ENCODE measurements around the gene IMMP2L. TPM values are rescaled to one million over a fixed set of nuclear protein-coding genes. Genes with fewer than 3 reads are reported as not detected.

Gene IMMP2L
- polyA plus RNA-seq, 1 donor (not counting 4 experiments of a cell fraction or from before 2014, with no cell fraction given), result 14.1 TPM

DNA sequence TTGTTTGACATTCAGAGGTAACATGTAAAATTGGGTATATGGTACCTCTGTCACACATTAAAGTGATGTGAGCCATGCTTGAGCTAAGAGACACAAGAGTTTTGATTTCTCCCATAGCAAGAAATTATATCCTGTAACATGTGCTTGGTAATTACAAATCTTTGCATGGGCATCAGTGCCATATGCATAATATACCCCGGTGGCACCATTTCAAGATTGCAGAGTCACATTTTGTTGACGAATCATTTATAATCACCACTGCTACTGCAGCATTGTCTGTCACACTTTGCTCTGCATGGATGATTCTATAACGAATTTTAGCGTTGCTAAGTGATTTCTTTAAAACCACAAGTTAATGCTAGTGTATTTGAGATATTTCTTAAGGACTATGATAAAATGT is 915.0 kb downstream of the IMMP2L start:
- FAIRE-seq (no peak), DNase-seq (ENCODE audit: low read depth, low spot score) (no peak)
- Histone ChIP-seq H3K4me1 (ENCODE audit: control insufficient read depth, extremely low read depth, insufficient read depth, low read length) (no peaks in the 10 kb centered on the region), H3K9me1 (ENCODE audit: control insufficient read depth, extremely low read depth, insufficient read depth, low read length) (no peaks in the 10 kb centered on the region), H3K36me3 (ENCODE audit: control insufficient read depth in 2 of 2, extremely low read depth in 1 of 2, insufficient read depth in 2 of 2, low read length in 2 of 2) (no peaks in the 10 kb centered on the region), H3K27ac (ENCODE audit: control insufficient read depth, insufficient read depth, low read length) (no peak overlapping the region), H3K4me2 (ENCODE audit: control insufficient read depth, extremely low read depth, insufficient read depth, low read depth, low read length) (no peak overlapping the region), H3K9ac (ENCODE audit: control insufficient read depth, extremely low read depth, insufficient read depth, low read length) (no peak overlapping the region), H2AFZ (ENCODE audit: control insufficient read depth, low read length) (no peak overlapping the region), H3K4me3 (ENCODE audit: control insufficient read depth in 2 of 3, extremely low read depth in 1 of 3, insufficient read depth in 2 of 3, low read depth in 1 of 3, low read length in 3 of 3) (no peak overlapping the region), H3K79me2 (ENCODE audit: control insufficient read depth, insufficient read depth, low read length) (no peaks in the 10 kb centered on the region), H3K9me3 (ENCODE audit: control insufficient read depth, low read depth, low read length) (no peaks in the 10 kb centered on the region), H4K20me1 (ENCODE audit: control insufficient read depth, extremely low read depth, insufficient read depth, low read length) (no peaks in the 10 kb centered on the region), H3K27me3 (ENCODE audit: control insufficient read depth, extremely low read depth, insufficient read depth, low read length) (no peaks in the 10 kb centered on the region)
- TF ChIP-seq EZH2 (IDR thresholded peaks at IDR 0.05; ENCODE audit: low read length), result no peak
- TF ChIP-seq, protein P1, sequence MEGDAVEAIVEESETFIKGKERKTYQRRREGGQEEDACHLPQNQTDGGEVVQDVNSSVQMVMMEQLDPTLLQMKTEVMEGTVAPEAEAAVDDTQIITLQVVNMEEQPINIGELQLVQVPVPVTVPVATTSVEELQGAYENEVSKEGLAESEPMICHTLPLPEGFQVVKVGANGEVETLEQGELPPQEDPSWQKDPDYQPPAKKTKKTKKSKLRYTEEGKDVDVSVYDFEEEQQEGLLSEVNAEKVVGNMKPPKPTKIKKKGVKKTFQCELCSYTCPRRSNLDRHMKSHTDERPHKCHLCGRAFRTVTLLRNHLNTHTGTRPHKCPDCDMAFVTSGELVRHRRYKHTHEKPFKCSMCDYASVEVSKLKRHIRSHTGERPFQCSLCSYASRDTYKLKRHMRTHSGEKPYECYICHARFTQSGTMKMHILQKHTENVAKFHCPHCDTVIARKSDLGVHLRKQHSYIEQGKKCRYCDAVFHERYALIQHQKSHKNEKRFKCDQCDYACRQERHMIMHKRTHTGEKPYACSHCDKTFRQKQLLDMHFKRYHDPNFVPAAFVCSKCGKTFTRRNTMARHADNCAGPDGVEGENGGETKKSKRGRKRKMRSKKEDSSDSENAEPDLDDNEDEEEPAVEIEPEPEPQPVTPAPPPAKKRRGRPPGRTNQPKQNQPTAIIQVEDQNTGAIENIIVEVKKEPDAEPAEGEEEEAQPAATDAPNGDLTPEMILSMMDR (optimal IDR thresholded peaks at IDR 0.05 in 1 of 3, IDR thresholded peaks at IDR 0.05 in 1 of 3, conservative IDR thresholded peaks at IDR 0.05 in 1 of 3; ENCODE audit: extremely low read depth in 1 of 3, insufficient read depth in 2 of 3, low read length in 3 of 3), result no peak
- dilution Hi-C loops (cut with MboI; ENCODE audit: extremely low pct_ligation_motif_present, low sequenced_read_pairs), result no loop called here

DNA sequence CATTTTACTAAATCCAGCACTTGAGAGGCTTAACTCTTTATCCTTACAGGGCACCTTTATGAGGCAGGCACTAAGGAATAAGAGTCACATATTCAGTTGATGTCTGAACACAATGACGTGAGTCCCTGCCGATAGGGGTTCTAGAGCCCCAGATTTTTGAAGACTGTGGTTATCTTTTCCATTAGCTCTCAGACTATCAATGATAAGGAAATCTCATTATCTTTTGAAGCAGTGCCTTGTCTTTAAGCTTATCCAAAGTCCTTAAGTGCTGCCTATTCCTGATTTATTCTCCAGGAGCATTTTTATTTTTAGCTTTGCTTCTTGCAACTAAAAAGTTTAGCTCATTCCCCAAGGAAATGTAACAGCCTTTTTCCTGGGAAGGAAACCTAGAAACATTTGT is 915.5 kb downstream of the IMMP2L start:
- H3K9me3 ChIP-seq (ENCODE audit: control insufficient read depth, low read depth, low read length), result no peaks in the 10 kb centered on the region
- H3K27me3 ChIP-seq (ENCODE audit: control insufficient read depth, extremely low read depth, insufficient read depth, low read length), result no peaks in the 10 kb centered on the region
- H3K4me3 ChIP-seq (ENCODE audit: control insufficient read depth in 2 of 3, extremely low read depth in 1 of 3, insufficient read depth in 2 of 3, low read depth in 1 of 3, low read length in 3 of 3), result no peak overlapping the region
- no peaks in the 10 kb centered on the region for H3K9me1 ChIP-seq (ENCODE audit: control insufficient read depth, extremely low read depth, insufficient read depth, low read length)
- no peaks in the 10 kb centered on the region for H3K36me3 ChIP-seq (ENCODE audit: control insufficient read depth in 2 of 2, extremely low read depth in 1 of 2, insufficient read depth in 2 of 2, low read length in 2 of 2)
- H4K20me1 ChIP-seq (ENCODE audit: control insufficient read depth, extremely low read depth, insufficient read depth, low read length), result no peaks in the 10 kb centered on the region
- no peaks in the 10 kb centered on the region for H3K4me1 ChIP-seq (ENCODE audit: control insufficient read depth, extremely low read depth, insufficient read depth, low read length)
- no peak for DNase-seq (ENCODE audit: low read depth, low spot score)
- no peak for FAIRE-seq
- no peaks in the 10 kb centered on the region for H3K79me2 ChIP-seq (ENCODE audit: control insufficient read depth, insufficient read depth, low read length)
- H2AFZ ChIP-seq (ENCODE audit: control insufficient read depth, low read length), result no peak overlapping the region
- H3K4me2 ChIP-seq (ENCODE audit: control insufficient read depth, extremely low read depth, insufficient read depth, low read depth, low read length), result no peak overlapping the region
- H3K27ac ChIP-seq (ENCODE audit: control insufficient read depth, insufficient read depth, low read length), result no peak overlapping the region
- dilution Hi-C loops (cut with MboI; ENCODE audit: extremely low pct_ligation_motif_present, low sequenced_read_pairs), result no loop called here
- H3K9ac ChIP-seq (ENCODE audit: control insufficient read depth, extremely low read depth, insufficient read depth, low read length), result no peak overlapping the region
- TF ChIP-seq, protein P1 (optimal IDR thresholded peaks at IDR 0.05 in 1 of 3, IDR thresholded peaks at IDR 0.05 in 1 of 3, conservative IDR thresholded peaks at IDR 0.05 in 1 of 3; ENCODE audit: extremely low read depth in 1 of 3, insufficient read depth in 2 of 3, low read length in 3 of 3), result no peak

All from keratinocyte (primary cell).